Suppressor macrophage treated with lipopolysaccharide for 1 hour (primary cell): Measurements from ENCODE around the gene CREB3L1.

Experiments used
- DNase-seq, 3 donors: peaks; one replicate each; pipeline ENCODE4 v3.0.0-alpha.2; 2020 to 2022

The CREB3L1 gene

GRCh38 chr11:46346886-46347636, 69.6 kb downstream of the CREB3L1 start, which contains the start of gene DGKZ:
TSS of gene DGKZ (plus strand) at chr11:46347463. CDS start at chr11:46347660, 197 bp downstream.
- peak; percentile 89 to 95 (median 93) for DNase-seq

GRCh38 chr11:46347637-46348311, 70.3 kb downstream of the CREB3L1 start:
- no peak for DNase-seq

GRCh38 chr11:46348566-46349401, 71.3 kb downstream of the CREB3L1 start:
- DNase-seq = no peak

- no peak for DNase-seq
These were observed 73.2 kb downstream of the CREB3L1 start for GRCh38 chr11:46350695-46351094.

- no peak for DNase-seq
These were observed 73.7 kb downstream of the CREB3L1 start for GRCh38 chr11:46351148-46351547.

- DNase-seq = no peak
These were observed 74.1 kb downstream of the CREB3L1 start for GRCh38 chr11:46351606-46352005.

- peak; percentile 69 to 81 (median 77) for DNase-seq
These were observed 74.8 kb downstream of the CREB3L1 start for GRCh38 chr11:46352063-46352841.

- peak in 1 of 3 donors; percentile 41 for DNase-seq
These were observed 76.2 kb downstream of the CREB3L1 start for GRCh38 chr11:46353698-46354097.

GRCh38 chr11:46356924-46357482, 79.5 kb downstream of the CREB3L1 start:
- peak in 2 of 3 donors; percentile 73 to 80 for DNase-seq

GRCh38 chr11:46357483-46357936, 80.0 kb downstream of the CREB3L1 start:
- peak in 2 of 3 donors; percentile 58 to 63 for DNase-seq

GRCh38 chr11:46359953-46360352, 82.5 kb downstream of the CREB3L1 start:
- no peak for DNase-seq

GRCh38 chr11:46360878-46361277, 83.4 kb downstream of the CREB3L1 start:
- DNase-seq = peak; percentile 72 to 75 (median 75)

GRCh38 chr11:46361283-46362155, 84.1 kb downstream of the CREB3L1 start:
- DNase-seq = peak; percentile 91 to 93 (median 93)

GRCh38 chr11:46362156-46363030, 84.9 kb downstream of the CREB3L1 start:
- DNase-seq = no peak

- peak; percentile 90 to 93 (median 92) for DNase-seq
These were observed 85.6 kb downstream of the CREB3L1 start for GRCh38 chr11:46363031-46363407.

- DNase-seq = peak; percentile 82 to 88 (median 88)
These were observed 86.1 kb downstream of the CREB3L1 start for GRCh38 chr11:46363455-46364005.

- no peak for DNase-seq
These were observed 86.6 kb downstream of the CREB3L1 start for GRCh38 chr11:46364056-46364455.

GRCh38 chr11:46364791-46365190, 87.3 kb downstream of the CREB3L1 start:
- no peak for DNase-seq

- no peak for DNase-seq
These were observed 88.8 kb downstream of the CREB3L1 start for GRCh38 chr11:46366260-46366659.
